ENCODE measurements around the gene TBC1D22A.

TBC1D22A gene, protein sequence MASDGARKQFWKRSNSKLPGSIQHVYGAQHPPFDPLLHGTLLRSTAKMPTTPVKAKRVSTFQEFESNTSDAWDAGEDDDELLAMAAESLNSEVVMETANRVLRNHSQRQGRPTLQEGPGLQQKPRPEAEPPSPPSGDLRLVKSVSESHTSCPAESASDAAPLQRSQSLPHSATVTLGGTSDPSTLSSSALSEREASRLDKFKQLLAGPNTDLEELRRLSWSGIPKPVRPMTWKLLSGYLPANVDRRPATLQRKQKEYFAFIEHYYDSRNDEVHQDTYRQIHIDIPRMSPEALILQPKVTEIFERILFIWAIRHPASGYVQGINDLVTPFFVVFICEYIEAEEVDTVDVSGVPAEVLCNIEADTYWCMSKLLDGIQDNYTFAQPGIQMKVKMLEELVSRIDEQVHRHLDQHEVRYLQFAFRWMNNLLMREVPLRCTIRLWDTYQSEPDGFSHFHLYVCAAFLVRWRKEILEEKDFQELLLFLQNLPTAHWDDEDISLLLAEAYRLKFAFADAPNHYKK

DNA sequence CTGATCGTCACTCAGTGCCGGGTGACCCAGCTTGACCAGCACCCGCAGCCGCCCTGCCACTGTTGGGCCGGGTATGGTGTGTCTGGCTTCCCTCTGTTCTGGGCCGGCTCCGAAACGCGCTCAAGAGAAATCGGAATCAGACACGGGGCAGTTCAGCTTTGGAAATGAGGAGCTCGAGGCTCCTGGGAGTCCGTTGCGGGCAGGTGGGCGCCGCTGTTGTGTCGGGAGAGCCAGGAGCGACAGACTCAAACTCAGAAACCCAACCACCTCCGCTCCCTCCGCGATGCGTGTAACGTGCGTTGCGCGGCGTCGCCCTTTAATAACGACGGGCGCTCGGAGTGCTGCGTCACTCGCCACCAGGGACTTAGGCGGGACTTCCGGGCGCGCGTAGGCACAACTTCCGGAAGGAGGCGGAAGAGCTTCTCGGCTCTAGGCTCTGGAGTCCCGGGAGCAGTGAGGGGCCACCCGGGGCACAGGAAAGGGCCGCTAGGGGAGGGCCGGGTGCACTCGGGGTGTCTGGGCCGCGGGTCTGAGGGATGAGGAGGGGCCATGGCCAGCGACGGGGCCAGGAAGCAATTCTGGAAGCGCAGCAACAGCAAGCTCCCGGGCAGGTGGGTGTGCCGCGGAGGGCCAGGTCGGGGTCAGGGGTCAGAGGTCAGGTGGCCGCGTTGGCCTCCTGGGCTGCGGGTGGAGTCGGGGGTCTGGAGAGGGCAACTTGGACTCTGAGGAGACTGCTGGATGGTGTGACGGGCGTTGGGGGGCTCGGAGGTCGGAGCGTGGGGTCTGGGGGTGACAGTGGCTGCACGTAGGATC is at the start of gene TBC1D22A:
Gene TBC1D22A (plus strand): TSS at position 413 of the 813 bp plus-strand sequence. CDS start 137 bp downstream, at position 550.
- DNase-seq = peak; percentile 87

DNA sequence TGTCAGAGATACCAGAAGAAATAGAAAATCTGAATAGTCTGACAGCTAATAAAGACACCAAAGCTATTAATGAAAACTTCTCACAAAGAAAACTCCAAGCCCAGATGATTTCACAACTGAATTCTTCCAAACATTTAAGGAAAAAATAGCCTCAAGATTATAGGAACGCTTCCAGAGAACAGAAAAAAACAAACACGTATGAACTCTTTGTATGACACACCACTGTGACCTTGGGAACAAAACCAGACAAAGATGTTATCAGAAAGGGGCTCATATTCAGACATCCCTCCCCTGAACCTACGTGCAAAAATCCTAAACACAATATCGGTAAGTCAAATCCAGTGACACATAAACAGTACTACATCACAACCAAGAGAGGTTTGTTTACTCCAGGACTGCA is 47.9 kb upstream of the TBC1D22A start:
- DNase-seq = no peak

DNA sequence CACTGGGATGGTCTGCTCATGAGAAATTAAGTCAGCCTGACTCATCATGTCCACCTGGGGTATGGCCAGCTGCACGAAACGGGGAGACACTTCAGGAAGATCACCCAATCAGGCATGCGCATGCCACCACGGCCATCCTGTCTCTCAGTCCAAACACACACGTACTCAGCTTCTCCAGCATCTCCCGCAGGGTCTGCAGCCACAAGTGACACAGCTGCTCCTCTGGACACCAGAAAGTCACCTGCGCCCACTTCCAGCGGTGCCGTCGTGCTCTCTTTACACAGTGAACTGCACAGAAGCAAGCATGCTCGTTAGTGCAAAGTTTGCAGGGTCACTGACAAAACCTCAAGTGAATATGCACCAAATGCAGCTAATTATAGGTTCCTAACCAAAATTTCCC is 42.5 kb upstream of the TBC1D22A start:
- no peak for DNase-seq

DNA sequence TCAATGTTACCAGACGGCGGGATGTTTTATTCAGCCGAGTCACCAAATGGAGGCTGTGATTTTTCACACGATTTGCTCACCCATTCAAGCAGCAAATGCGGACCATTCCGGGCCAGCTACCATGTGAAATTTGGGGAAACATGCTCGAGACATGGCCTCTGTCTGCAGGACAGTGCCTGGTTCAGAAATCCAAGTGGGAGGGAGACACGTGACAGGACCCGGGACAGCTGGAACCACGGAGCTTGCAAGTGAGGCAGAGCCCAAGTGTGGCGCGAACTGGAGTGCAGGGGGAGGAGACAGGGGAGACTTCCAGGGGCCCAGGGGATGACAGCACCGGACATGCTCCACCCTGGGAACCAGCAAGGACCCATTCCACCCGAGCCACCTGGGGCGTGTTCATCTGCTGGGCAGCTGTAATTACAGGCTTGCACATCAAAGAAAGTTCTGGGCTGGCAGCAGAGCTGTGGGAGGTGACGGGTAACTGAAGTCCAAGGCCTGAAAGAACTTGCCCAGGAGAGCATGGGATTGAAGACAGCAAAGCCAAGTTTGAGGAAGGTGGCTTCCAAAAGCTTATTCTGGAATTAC is 40.9 kb upstream of the TBC1D22A start:
- DNase-seq = no peak

DNA sequence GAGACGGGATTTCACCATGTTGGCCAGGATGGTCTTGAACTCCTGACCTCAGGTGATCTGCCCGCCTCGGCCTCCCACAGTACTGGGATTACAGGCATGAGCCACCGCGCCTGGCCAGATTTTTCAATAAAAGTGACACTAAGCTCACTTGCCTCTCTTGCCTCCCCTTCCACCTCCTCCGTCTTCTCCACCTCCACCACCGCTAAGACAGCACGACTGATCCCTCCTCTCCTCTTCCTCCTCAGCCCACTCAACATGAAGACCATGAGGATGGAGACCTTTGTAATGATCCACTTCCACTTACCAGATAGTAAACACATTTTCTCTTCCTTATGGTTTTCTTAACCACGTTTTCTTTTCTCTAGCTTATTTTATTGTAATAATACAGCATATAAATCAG is 38.6 kb upstream of the TBC1D22A start:
- DNase-seq = no peak

DNA sequence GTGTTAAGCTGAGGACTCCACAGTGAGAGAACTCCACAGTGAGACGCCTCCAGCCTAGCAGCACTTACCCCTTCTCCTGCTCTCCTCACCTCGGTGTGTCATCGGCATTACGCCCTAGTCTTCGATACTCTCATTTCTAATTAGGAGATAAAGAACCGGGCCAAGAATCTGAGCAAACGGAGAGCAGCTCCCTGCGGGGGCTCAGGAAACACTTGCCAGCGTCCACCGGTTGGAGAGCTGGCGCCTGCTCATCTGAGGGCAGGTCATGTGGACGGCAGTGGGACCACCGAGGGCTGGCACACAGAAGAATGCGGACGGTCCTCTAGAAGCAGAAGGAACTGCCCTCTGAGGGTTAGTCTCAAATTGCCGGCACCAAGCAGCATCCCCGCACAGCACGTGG is 37.4 kb upstream of the TBC1D22A start:
- DNase-seq = no peak

DNA sequence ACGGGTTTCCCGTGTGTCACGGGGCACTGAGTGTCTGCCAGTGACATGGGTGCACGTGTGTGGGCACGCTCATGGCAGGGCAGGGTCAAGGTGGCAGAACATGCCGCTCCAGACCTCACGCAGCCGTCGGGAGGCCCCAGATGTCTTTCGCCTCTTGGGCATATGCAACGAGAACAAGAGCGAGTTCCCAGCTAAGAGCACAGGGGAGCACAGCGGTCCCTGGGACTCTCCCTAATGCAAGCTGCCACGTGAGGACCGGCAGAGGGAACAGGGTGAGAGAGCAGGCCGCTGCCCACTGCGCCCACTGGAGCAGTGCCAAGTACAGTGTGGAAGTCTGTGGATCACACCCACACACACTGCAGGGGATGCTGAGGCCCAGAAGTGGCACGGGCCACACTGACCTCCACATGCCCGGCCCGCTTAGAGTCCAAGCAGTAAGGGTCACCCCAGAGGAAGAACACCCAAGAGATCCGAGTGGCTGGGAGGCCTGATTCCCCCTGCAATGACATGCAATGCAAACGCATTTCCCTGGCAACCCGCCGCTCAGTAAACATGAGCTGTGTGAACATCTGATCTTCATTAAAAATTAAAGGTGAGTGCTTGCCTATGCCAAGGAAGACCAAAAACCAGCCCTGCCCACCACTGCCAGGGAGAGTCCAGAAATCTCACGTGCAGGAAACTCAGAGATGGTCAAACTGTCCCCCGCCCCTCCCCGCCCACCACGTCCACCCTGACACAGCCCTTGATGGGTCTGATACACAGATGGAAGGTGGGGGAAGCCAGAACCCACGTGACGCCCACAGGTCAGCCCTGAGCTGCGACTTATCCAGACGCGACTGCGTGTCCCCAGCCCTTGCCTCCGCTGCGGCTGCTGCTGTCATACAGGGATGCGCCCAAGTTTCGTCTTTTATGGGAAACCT is 36.1 kb upstream of the TBC1D22A start:
- no peak for DNase-seq

DNA sequence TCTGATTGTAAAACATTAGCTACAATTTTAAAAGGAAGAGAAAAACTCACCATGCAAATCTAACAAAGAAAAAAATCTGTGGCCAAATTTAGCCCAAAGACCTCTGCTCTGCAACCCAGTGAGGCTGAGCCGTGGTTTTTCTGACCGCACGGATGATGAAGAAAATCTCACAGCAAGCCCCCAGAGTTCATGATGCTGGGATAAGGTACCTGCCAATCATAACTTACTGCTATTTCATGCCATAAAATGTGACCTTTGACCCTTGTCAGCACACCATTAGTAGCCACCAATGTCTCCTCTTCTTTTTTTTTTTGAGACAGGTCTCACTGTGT is 35.5 kb upstream of the TBC1D22A start:
- no peak for DNase-seq

DNA sequence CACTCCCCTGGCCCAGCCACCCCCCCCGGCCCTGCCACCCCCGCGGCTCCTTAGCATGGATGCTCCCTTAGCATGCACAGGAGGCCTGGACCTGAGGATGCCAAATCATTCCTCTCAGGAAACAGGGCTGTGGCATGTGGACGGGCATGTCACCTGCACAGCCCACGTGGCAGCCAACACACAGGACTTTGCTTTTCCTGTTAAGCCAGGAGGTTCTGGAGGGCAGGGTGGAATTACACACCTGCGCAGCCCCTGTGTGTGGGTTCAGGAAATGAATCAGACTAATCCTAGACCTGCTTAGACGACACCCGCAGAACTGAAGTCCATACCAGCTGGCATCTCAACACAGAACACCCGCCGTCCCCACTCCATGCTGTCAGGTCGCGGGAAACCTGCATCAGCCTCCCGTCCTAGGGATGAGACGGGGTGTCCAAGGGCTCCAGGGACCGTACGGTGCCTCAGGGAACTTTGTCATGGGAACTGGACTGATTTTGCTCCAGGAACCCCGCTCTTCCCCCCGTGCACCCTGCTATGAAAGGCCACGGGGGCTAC is 34.6 kb upstream of the TBC1D22A start:
- no peak for DNase-seq

DNA sequence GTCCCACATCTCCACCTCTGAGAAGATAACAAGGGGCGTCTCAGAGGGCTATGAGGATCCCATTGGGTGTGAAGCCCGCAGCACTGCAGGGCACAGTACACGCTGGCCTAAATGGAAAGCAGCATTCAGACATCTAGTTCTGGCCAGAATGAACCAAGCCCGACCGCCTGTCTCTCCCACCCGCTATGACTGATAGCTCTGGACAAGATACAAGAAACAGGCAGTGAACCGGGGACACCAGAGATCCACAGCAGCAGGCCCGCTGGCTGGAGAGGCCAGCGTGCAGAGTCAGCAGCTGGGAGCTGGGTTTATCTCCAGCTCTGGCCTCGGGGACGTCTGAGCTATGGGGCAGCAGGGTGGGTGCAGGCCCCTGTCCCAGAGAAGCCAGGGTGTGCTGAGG is 34.0 kb upstream of the TBC1D22A start:
- DNase-seq = no peak

DNA sequence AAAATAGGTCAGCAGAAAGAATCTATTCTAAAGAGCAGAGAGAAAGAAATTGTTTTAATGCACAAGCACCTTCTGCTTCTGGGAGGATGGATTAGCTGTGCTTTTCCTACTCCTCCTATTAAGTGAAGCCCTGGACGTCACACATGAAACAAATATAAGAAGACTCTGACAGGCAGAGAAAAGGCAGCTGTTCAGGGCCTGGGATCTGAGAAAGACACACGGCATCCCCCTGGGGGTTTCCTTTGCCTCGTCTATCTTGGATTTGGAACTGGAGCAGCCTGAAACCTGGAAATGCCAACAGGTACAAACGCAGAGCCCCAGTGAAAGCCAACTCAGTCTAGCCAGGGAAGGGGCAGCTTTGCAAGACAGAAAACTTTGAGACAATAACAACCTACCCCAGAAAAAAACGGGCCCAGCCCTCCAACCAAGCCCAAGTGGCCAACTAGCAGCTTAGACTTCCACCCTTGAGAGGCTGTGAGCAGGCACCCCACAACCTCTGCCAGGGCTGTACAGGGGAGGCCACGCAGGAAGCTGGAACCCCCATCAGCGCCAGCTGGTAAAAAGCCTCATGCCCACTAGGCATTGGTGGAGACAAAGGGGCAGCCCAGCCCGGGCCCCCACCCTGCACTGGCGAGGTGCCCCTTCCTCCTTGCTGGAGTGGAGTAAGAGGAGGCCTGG is 31.7 kb upstream of the TBC1D22A start:
- DNase-seq = no peak

DNA sequence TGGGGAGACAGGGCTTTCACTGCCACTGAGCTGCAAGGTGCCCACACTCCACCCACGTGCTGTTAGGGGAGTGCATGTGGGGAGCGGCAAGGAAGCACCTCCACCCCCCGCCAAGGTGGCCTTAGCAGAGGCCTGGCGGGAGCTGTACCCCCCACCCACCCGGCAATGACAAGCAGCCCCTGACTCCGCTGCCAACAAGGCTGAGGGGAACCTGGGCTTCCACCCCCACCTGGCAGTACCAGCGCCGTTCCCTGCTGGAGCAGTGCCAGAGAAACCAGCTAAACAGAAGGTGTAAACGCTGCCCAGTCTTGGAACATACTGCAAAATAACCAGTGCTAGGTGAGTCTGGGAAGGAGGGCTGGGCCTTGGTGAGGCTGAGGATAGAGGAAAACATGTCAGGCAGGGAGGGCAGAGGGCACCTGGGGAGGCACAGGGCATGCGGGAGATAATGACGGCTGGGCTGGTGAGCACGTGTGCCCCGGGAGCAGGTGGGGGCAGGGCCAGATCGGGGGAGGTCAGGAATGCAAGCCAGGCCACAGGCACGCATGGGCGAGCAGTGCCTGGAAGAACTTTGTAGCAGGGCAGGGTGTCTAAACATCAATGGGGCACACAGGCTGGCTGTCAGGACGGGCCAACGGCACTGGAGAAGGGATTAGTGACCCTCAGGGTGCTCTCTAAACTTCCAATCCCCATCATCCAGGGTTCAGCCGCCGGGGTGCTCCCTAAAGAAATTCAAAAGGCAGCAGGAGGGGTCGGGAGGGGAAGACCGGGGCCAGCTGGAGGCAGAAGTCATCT is 31.0 kb upstream of the TBC1D22A start:
- peak; percentile 79 for DNase-seq

DNA sequence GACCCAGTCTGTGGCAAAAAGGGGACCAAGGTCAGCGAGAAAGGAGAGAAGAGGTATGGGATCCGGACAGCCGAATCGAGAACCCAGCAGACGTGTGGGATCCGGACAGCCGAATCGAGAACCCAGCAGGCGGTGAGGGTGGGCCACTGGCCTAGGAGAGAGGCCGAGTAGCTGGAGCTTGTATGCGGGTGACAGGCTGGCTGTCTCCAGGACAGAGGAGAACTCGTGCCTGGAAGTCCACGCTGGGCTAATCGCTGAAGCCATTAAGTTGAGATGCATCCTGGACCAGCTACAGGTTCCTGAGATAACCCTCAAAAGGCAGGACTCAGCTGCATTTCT is 30.4 kb upstream of the TBC1D22A start:
- no peak for DNase-seq

DNA sequence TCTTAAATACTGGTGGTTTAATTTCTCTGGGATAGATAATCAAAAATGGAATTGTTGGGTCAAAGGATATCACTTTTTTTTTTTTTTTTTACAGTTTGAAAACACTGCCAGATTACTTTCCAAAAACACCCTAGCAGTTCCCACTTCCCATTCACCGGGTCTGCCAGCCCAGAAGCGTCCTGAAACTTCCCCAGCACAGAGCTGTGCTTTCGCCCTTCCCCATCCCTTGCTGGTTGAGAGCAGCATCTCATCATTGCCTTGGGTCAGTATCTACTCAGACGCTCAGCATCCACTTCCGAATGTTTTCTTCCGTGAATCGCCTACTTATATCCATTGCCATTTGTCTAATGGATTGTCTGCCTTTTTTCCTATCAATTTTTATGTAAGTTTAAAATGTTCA is 29.9 kb upstream of the TBC1D22A start:
- no peak for DNase-seq

DNA sequence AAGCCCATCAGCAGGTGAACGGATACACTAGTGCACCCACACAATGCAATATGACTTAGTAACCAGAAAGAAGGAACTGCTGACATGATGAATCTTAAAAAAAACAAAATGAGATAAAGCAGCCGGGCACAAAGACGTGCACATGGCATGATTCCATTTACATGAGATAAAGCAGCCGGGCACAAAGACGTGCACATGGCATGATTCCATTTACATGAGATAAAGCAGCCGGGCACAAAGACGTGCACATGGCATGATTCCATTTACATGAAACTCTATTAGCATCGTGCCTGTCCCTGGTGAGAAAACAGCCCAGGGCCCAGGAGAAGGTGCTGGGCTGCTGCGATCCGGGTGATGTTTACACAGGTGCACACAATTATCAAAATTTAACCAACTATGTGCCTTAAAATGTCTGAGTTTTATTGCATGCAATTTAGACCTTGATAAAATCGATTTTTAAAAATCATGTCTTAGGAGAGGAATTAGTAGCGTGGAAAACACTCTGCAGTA is 28.2 kb upstream of the TBC1D22A start:
- DNase-seq = peak; percentile 52

DNA sequence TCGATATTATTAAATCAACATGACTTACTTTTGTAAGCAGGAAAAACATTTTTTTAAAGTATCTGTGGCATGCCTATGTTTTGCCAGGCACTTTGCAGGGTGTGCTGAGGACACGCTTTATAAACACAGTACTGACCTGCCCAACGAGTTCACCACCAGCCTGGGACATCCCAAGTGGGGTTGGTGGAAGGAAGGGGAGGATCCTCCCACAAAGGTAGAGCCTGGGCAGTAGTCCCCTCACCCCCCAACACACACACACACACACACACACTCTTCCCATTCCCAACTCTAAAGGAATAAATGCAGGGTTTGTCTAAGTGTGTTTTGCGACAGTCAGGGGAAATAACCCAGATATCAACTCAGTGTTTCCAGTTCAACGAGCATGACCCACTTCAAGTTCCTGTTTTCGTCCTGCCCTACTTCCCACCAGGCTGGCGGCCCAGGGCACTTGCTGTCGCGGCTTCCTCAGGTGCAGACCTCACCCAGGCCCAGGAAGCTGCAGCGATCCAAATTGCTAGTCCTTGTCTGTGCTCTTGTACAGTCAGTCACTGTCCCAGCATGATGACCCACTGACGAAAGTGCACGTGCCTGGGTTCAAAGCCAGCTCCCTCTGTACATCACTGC is 27.5 kb upstream of the TBC1D22A start:
- DNase-seq = no peak

DNA sequence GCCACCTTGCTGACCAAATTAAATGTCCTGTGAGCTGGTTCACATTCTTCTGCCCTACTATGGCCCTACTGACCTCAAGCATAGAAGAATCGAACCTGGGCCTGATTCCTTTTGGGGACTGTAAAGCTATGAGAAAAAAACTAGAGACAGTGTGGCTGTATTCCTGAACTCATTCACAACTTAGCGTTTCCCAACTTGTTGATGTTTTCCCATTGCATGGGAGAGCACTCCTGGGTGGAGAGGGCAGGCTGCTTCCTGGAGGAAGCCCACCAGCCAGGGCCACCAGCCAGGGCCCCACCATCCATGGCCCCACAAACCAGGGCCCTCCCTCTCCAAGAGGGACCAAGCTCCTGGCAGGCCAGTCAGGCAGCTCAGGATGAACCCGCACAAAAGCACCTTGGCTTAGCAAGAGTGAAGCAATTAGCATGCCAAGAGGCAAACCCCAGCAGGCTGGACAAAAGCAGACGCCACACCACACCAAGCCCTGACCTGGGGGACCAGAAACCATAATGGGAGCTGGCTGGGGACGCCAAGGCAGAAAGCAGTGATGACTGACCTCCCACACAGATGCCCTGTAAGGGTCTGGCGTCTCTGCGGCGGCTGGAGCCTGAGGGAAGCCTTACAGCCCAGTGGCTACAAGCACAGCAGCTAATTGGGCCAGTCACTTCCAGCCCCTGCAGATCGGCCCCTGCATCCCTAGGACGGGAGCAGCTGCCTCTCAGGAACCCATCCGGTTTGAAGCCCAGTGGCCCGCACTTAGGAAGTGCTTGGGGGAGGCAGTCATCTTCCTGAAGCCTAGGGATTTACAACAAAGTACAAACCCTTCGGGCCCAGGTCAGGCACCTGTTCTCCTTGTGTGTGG is 26.5 kb upstream of the TBC1D22A start:
- no peak for DNase-seq

DNA sequence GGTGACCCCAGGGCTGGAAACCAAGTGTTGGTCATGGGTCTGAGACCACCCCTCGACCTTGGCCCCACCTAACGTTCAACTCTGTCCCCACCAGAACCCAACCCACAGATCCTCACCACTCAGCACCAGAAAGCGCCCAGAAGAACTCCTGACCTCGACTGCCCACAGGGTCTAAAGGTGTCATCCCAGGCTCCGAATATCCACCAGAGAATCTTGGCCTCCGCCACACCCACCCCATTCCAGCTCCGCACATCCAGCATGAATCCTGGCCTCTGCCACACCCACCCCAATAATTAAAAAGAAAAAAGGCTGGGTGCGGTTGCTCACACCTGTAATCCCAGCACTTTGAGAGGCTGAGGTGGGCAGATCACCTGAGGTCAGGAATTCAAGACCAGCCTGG is 25.7 kb upstream of the TBC1D22A start:
- no peak for DNase-seq

All from NCI-H1105 (cell line).